Left hindlimb (tissue), 1 donor: ENCODE measurements around the gene SEL1L3.
"Not testable (repeated sequence)": the region's sequence is repeated elsewhere in the genome, so short reads cannot be mapped to it uniquely, and the experiment has no call there.

ENCODE experiments used
- DNase-seq: peaks from one replicate; pipeline ENCODE4 v3.0.0-alpha.2; 2018

The SEL1L3 gene

GRCh38 chr4:25879091-25879584 is 16.4 kb upstream of the SEL1L3 start:
- DNase-seq: no peak

DNA sequence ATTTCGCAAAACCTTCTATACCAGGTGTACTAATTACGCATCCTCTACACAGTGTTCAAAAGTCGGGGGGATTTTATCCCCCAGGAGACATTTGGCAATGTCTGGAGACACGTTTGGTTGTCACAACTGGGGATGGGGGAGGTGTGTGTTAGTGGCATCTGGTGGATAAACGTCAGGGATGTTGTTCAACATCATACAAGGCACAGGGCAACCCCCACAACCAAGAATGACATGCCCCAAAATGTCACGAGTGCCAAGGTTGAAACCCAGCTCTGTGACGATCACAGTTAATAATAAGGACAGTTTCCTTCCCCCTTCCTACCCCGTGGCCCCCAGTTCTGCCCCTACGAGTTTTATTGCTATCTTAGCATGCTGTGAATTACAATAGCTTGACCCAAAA is 15.9 kb upstream of the SEL1L3 start:
- no peak for DNase-seq

DNA sequence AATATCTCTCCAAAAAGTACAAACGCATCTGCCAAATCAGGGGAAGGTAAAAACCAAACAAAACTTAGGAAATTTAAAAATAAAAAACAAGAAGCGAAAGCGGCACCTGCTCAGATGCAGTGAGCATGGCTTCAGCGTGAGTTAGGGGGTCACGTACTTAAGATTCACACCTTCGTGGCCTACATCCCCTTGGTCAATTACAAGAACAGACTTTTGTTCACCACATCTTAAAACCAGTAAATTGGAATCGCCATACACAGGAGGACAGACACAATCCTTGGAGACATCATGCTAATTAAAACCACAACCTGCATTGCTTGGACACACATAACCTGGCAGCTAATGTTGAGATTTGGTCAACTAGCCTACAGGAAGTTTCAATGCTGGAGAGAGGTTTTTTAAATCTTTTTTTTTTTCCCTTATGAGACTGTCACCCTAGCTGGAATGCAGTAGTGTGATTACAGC is 12.5 kb upstream of the SEL1L3 start:
- no peak for DNase-seq

DNA sequence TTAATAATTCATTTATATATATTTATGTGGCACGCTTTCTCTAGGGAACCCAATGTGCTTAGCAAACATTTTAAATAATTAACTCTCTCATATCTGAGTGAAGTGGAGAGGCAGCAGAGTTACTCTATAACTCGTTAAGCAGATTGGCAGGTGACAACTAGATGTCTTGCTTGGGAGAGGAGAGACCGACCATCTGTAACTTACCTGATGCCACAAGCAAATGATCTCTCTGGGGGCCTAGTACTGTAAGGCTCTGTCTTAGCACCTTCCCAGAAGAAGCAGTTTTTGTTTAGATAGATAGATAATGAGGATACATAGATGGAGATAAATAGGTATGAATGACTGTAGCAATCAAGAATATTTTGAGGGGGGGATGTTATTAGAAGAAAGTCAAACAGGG is 11.9 kb upstream of the SEL1L3 start:
- DNase-seq: no peak

GRCh38 chr4:25873632-25874129 is 10.9 kb upstream of the SEL1L3 start:
- no peak for DNase-seq

GRCh38 chr4:25872851-25873631 is 10.3 kb upstream of the SEL1L3 start:
- no peak for DNase-seq

GRCh38 chr4:25870081-25870480 is 7.3 kb upstream of the SEL1L3 start:
- no peak for DNase-seq

- DNase-seq: no peak
These were observed 5.0 kb upstream of the SEL1L3 start for GRCh38 chr4:25867781-25868294.

GRCh38 chr4:25866401-25866800 is 3.6 kb upstream of the SEL1L3 start:
- not testable (repeated sequence) for DNase-seq

- DNase-seq: no peak
These were observed 2.8 kb upstream of the SEL1L3 start for GRCh38 chr4:25865586-25865985.

DNA sequence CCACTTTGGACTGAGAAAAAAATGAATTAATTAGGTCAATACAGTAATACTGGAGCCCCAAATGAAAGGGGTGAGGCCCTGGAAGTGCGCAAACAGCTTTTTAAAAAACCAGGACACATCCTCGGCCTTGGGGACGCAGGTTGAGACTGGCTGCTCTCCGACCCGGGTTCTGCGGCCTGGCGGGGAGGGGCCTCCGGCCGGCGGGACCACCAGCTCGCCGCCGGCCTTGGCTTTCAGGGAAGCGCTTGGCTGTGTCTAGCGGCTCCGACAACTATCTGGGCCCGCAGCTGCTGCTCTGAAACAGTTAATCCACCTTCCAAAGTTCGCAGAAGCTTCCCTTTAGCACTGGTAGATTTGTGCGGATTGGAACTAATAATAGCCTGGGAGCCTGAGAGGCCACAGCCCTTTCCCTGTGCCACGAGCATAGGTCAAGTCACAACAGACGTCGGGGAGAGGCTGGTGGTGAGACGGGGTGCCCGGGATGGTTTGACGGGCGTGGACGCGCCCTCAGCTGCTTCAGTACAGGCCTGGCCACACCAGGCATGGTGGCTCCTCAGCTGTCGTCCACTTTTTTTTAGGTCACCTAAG is 1.1 kb upstream of the SEL1L3 start:
- DNase-seq: no peak

- DNase-seq: no peak
These were observed 578 bp upstream of the SEL1L3 start for GRCh38 chr4:25863347-25863784.

GRCh38 chr4:25861951-25862410 is 807 bp downstream of the SEL1L3 start:
- no peak for DNase-seq

DNA sequence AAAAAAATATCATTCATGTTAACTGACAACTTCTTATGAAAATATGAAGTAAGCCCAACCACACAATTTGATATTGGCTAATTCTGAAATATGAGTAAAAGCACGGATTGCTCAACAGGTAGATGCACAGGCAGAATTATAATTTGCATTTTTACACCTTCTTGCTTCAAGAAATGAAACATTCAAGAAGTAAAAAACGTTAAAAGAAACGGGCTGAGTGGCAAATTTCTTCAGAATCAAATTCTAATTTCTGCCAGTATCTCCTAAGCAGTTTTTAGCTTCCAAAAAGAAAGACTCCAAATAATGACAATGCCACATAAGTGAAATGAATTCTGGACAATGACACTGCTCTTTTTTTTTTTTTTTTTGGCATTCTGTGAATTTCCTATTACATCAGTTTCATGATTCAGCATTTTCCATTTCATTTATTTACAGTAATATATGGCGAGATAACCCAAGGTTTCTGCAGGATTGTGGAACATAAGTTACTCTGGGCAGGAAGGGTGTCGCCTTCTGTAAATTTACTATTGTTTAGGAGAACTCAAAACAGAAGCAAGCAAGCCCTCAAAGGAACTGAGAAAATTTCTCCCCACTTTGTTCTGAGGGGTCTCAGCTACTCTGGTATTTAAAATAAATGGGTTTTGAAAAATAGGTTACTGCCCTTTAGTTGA is 1.4 kb downstream of the SEL1L3 start:
- DNase-seq: no peak

DNA sequence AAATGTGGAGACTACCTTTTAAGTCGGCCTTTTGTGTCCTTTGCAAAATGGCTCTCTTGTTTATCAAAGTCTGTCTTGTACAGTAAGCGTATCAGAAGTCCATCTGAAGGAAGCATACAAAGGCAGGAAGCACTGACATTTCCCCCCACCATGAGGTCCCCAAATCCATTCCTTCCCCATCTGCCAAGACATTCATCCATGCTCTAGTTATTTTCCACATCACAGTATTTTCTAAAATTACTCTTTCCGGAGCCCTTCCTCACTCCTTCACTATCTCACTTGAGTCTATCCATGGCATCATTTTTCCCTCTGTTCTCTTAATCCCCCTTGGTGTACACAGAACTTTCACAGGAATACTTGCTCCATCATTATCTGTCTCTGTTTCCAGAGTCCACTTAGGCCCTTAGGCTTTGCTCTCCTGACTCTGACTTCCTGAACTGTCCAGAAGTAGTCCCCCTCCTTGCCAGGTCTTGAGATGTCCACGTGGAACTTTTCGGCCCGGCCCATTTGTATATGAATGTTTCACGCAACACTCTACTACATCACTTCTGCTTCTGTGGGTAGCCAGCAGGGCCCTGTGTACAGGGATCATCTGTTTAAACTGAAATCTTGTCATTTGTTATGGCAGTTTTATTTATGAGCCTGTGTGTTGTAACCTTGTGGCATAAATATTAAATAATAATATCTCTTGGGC is 2.1 kb downstream of the SEL1L3 start:
- no peak for DNase-seq

GRCh38 chr4:25859429-25860148 is 3.2 kb downstream of the SEL1L3 start:
- no peak for DNase-seq

- no peak for DNase-seq
These were observed 4.9 kb downstream of the SEL1L3 start for GRCh38 chr4:25857851-25858400.

DNA sequence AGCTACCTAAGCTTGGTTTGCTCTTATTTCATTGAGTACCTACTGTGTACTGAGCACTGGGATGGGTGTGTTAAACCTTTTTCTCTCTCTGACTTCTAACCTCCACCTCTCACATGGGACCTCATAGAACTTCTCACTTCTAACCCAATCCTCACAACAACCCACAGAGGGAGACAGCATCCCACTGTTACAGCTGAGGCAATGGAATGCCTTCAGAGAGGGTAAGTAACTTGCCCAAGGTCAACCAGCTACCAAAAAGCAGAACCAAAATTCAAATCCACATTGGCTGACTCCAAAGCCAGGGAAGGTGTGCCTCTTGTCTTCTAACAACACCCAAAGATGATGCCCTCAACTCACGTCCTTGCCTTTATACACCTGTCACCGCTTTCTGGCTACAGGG is 5.4 kb downstream of the SEL1L3 start:
- DNase-seq: no peak

DNA sequence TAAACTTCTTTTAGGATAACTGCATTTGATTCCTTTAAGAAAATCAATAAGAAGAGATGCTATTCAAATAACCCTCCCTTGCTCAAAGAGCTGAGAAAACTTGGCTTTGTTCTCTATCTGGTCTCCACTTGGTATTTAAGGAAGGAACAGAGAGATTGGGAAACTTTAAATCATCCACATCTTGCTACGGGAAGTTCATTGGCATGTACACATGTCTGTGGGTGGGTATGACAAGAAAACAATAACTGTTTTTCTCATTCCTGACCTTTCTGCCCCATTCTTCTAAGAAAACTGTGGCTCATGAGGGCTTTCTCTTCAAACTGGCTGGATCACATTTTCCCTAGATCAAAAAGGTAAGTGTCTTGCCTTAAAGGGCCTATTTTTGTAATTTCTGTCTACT is 6.0 kb downstream of the SEL1L3 start:
- no peak for DNase-seq

- no peak for DNase-seq
These were observed 10.7 kb downstream of the SEL1L3 start for GRCh38 chr4:25852103-25852502.

- no peak for DNase-seq
These were observed 15.5 kb downstream of the SEL1L3 start for GRCh38 chr4:25847329-25847728.
